BE2C (cell line): ENCODE data around the gene PEAK1.

Experiments
- DNase-seq: peaks from one replicate; pipeline ENCODE4 v3.0.0-alpha.2; 2020
- H3K27me3 ChIP-seq: fragments of 250-450 bp; sonication (Bioruptor Pico); 2 replicates; pipeline ENCODE4 v1.5.1; 2020; ENCODE audit warnings: mild to moderate bottlenecking
- H3K36me3 ChIP-seq: fragments of 250-450 bp; sonication (Bioruptor Pico); 2 replicates; pipeline ENCODE4 v1.5.1; 2020; ENCODE audit warnings: mild to moderate bottlenecking
- H3K4me1 ChIP-seq: fragments of 250-450 bp; sonication (Bioruptor Pico); 2 replicates; pipeline ENCODE4 v1.5.1; 2020
- H3K4me3 ChIP-seq: 2 replicates; pipeline ENCODE4 v1.5.1; 2011; ENCODE audit warnings: low read depth, low read length
- H3K9me3 ChIP-seq: fragments of 250-450 bp; sonication (Bioruptor Pico); 2 replicates; pipeline ENCODE4 v1.5.1; 2020
- CTCF ChIP-seq: IDR thresholded peaks from 2 replicates; pipeline ENCODE4 v1.5.1; 2012; ENCODE audit warnings: mild to moderate bottlenecking, low read depth, low read length

Gene PEAK1

DNA sequence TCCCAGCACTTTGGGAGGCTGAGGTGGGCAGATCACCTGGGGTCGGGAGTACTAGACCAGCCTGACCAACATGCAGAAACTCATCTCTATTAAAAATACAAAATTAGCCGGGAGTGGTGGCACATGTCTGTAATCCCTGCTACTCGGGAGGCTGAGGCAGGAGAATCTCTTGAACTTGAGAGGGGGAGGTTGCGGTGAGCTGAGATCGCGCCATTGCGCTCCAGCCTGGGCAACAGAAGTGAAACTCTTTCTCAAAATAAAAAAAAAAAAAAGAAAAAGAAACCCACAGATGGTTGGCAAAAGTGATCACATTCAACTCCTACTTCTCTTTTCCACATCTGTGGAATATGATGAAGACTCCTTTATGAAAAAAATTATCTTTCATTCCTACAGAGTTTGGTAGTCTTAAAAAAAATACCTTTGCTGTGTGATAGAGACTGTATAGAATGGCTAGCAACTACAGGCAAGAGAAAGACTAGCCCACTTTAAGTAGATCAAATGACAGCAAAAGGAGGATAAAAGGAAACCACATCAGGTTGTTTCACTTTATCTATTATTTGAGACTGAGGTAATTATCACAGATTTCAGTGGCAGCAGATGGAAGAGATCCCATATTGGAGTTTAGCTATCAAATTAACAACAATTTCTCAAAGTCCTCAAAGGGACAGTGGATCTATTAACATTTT lies 176.0 kb downstream of the PEAK1 start:
- no peaks in the 10 kb centered on the region for H3K36me3 ChIP-seq
- H3K9me3 ChIP-seq = no peaks in the 10 kb centered on the region
- no peaks in the 10 kb centered on the region for H3K4me1 ChIP-seq
- no peaks in the 10 kb centered on the region for H3K27me3 ChIP-seq
- no peak for DNase-seq
- no peak overlapping the region for H3K4me3 ChIP-seq
- no peak for TF ChIP-seq CTCF

DNA sequence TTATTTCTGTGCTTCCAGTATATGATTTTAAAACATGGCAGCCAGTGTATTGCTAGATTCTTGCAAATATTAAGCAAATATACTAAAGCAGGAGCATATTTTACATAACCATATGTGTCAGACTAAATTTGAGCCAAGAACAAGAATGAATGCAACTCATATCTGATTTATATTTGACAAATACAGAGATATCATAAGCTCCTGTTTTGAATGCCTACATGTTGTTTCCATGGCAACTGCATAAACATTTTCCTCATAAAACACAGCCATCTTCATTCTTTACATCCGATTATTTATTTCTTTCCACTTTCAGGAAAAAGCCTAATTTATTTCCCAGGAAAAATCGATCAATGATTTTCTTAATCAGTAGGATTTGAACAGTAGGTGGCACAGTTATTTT lies 176.8 kb downstream of the PEAK1 start:
- no peaks in the 10 kb centered on the region for H3K4me1 ChIP-seq
- no peaks in the 10 kb centered on the region for H3K27me3 ChIP-seq
- H3K9me3 ChIP-seq = no peaks in the 10 kb centered on the region
- no peak overlapping the region for H3K4me3 ChIP-seq
- no peak for DNase-seq
- TF ChIP-seq CTCF = no peak
- no peaks in the 10 kb centered on the region for H3K36me3 ChIP-seq

DNA sequence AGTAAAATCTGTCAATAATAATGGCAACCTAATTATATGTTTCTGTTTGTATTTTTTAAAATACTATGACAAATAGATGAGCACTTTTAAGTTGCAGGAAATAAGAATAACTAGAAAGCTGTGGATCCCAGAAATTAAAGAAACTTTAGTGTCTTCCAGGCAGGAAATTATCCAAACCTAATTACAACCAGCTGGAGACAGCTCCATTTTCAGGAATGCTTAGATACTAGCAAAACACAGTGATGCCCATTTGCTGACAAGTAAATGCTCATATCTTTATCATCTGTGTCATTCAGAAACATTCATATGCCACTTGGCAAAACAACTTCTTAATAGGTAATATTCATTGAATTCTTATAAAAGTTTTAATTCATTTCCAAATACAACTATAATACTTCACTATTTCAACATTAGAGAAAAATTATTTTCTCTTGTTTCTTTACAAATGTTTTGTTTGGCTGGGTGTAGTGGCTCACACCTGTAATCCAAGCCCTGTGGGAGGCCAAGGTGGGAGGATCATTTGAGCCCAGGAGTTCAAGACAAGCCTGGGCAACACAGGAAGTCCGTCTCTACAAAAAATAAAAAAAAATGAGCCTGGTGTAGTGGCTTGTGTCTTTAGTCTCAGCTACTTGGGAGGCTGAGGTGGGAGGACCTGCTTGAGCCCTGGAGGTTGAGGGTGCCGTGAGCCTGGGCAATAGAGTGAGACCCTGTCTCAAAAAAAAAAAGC lies 179.9 kb downstream of the PEAK1 start:
- H3K36me3 ChIP-seq = no peaks in the 10 kb centered on the region
- TF ChIP-seq CTCF = no peak
- H3K4me3 ChIP-seq = no peak overlapping the region
- no peaks in the 10 kb centered on the region for H3K4me1 ChIP-seq
- no peak for DNase-seq
- no peaks in the 10 kb centered on the region for H3K9me3 ChIP-seq
- H3K27me3 ChIP-seq = no peaks in the 10 kb centered on the region

- Histone ChIP-seq H3K4me3 (no peak overlapping the region), H3K9me3 (no peaks in the 10 kb centered on the region), H3K27me3 (no peaks in the 10 kb centered on the region), H3K4me1 (no peaks in the 10 kb centered on the region), H3K36me3 (no peaks in the 10 kb centered on the region)
- DNase-seq = no peak
- no peak for TF ChIP-seq CTCF
These were observed 184.3 kb downstream of the PEAK1 start for GRCh38 chr15:77235566-77235965.

DNA sequence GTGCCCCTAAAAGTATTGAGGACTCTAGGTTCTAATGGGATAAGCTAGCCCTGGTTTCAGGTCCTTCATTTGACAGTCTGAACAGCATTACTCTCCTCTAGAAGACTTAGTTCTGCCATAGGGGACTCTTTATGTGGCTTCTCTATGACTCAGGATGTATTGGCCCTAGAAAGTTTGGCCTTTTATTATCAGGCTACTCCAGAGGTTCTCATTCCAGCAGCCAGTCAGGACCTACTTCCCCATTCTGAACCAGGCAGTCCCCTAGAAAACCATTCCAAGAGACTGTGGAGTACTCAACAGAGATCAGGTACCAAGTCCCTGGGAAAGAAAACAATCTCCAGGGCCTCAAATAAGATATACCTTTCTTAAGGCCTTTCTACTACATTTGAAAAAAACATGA lies 191.1 kb downstream of the PEAK1 start:
- Histone ChIP-seq H3K36me3 (no peaks in the 10 kb centered on the region), H3K9me3 (no peaks in the 10 kb centered on the region), H3K4me3 (no peak overlapping the region), H3K4me1 (no peaks in the 10 kb centered on the region), H3K27me3 (no peaks in the 10 kb centered on the region)
- TF ChIP-seq CTCF = no peak
- DNase-seq = no peak

DNA sequence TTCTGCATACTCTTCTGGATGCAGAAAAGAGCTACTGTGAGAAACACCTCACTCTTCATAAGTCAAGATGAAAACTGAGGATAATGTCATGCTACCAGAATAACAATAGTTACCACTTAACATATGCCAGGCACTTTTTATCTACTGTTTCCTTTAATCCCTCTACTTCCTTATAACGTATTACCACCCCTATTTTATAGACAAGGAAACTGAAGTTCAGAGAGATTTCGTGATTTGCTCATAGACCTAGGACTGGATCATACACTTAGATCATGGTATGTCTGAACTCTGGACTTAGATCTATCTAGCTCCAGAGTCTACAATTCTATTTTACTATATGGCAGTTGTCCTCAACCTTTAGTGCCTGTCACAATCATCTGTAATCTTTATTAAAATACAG lies 193.3 kb downstream of the PEAK1 start:
- Histone ChIP-seq H3K4me1 (0 out of 2 replicates have a peak, but pooled peaks cover 2% of the 10 kb centered on the region), H3K9me3 (no peaks in the 10 kb centered on the region), H3K36me3 (no peaks in the 10 kb centered on the region), H3K27me3 (0 out of 2 replicates have a peak, but pooled peaks cover 5% of the 10 kb centered on the region), H3K4me3 (no peak overlapping the region)
- DNase-seq = no peak
- no peak for TF ChIP-seq CTCF
